HG03039 (cell line): ENCODE results near the gene ITCH.
"Not testable (repeated sequence)": the region's sequence is repeated elsewhere in the genome, so short reads cannot be mapped to it uniquely, and the experiment has no call there.

Experiments used
- ATAC-seq: cut with Tn5 transposase; IDR thresholded peaks from one replicate; pipeline ENCODE4 v1.9.1; 2021; ENCODE audit warnings: mild to moderate bottlenecking, moderate library complexity; ENCODE audit not compliant: unreplicated experiment

The ITCH gene

GRCh38 chr20:34497596-34497995, 134.5 kb downstream of the ITCH start:
- not testable (repeated sequence) for ATAC-seq

- ATAC-seq = no peak
Observed at GRCh38 chr20:34500823-34501222, 137.8 kb downstream of the ITCH start.

- no peak for ATAC-seq
Observed at GRCh38 chr20:34506480-34506879, 143.4 kb downstream of the ITCH start.

- no peak for ATAC-seq
Observed at GRCh38 chr20:34507702-34508413, 144.8 kb downstream of the ITCH start.

GRCh38 chr20:34510575-34510974, 147.5 kb downstream of the ITCH start:
- ATAC-seq = no peak

- no peak for ATAC-seq
Observed at GRCh38 chr20:34511891-34512265, 148.8 kb downstream of the ITCH start.

- no peak for ATAC-seq
Observed at GRCh38 chr20:34512266-34512954, 149.3 kb downstream of the ITCH start.

GRCh38 chr20:34512955-34513419, 149.9 kb downstream of the ITCH start:
- ATAC-seq = no peak

GRCh38 chr20:34514034-34514433, 151.0 kb downstream of the ITCH start:
- ATAC-seq = not testable (repeated sequence)

GRCh38 chr20:34514897-34515483, 151.9 kb downstream of the ITCH start:
- no peak for ATAC-seq

GRCh38 chr20:34515484-34516246, 152.6 kb downstream of the ITCH start:
- peak; percentile 39 for ATAC-seq

GRCh38 chr20:34516247-34517113, 153.4 kb downstream of the ITCH start, which contains the start of gene DYNLRB1:
DYNLRB1 (plus strand) TSS chr20:34516422; CDS start chr20:34516459, 37 bp downstream.
- ATAC-seq = peak; percentile 65

GRCh38 chr20:34517114-34517505, 154.0 kb downstream of the ITCH start:
- no peak for ATAC-seq

GRCh38 chr20:34518863-34519262, 155.8 kb downstream of the ITCH start:
- ATAC-seq = not testable (repeated sequence)

GRCh38 chr20:34519841-34520240, 156.8 kb downstream of the ITCH start:
- ATAC-seq = not testable (repeated sequence)

GRCh38 chr20:34522969-34523871, 160.1 kb downstream of the ITCH start:
- no peak for ATAC-seq

- no peak for ATAC-seq
Observed at GRCh38 chr20:34524426-34524825, 161.4 kb downstream of the ITCH start.

- no peak for ATAC-seq
Observed at GRCh38 chr20:34525342-34525708, 162.3 kb downstream of the ITCH start.

GRCh38 chr20:34525709-34526416, 162.8 kb downstream of the ITCH start:
- no peak for ATAC-seq
